Erythroblast (primary cell): ENCODE measurements around the gene TMC7.

ENCODE experiments used
- GATA1 ChIP-seq: IDR thresholded peaks from 2 replicates; pipeline ENCODE4 v1.6.1; 2011; ENCODE audit warnings: low read depth, mild to moderate bottlenecking, control low read depth, low read length, moderate library complexity
- POLR2A ChIP-seq: IDR thresholded peaks from 2 replicates; pipeline ENCODE4 v1.6.1; 2011; ENCODE audit warnings: mild to moderate bottlenecking, low read length

DNA sequence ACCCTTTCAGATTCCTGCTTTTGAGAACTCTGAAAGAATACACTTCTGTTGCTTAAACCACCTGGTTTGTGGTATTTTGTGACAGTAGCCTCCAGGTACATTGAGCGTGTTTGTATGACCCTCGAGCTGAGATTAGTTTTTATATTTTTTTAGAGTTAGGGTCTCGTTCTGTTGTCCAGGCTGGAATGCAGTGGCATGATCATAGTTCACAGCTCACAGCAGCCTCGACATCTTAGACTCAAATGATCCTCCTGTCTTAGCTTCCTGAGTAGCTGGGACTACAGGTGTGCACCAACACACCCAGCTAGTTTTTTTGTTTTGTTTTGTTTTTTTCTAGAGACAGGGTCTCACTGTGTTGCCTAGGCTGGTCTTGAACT is 125.5 kb downstream of the TMC7 start:
- no peak for TF ChIP-seq POLR2A
- TF ChIP-seq GATA1 = no peak
